Ureter (tissue), 1 donor: ENCODE data around the gene GALNT7. TPM values are rescaled to one million over a fixed set of nuclear protein-coding genes. Genes with fewer than 3 reads are reported as not detected.

Experiments used
- DNase-seq: peaks from one replicate; pipeline ENCODE4 v3.0.0-alpha.2; 2020; ENCODE audit warnings: low spot score
- total RNA-seq: library from RNA; stranded (reverse); gene quantifications from one replicate; pipeline ENCODE4 v1.2.4, GENCODE V29; 2023
- donor health status: DM: yes; HTN: yes; CAD: no.

GALNT7 gene
- total RNA-seq, 1 donor from 2014 or later, result 49.7 TPM

DNA sequence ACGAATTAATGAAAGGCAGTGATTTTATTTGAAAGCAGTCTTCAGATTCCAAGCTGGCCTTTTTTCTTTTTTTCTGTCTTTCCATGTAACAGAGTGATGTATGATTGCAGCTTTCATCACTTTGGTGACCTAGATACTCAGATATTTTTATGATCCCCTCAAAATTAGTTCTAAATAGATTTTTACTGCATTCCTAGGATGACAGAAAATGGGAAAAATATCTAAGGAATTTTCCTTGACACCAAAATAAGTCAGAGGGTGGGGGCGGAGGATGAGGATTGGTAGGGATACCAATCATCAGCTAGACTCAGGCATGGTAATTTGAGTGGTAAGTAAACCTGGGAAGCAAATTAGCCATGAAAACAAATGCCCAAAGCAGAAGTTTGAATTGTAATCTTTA is 177.5 kb downstream of the GALNT7 start:
- DNase-seq, result no peak

DNA sequence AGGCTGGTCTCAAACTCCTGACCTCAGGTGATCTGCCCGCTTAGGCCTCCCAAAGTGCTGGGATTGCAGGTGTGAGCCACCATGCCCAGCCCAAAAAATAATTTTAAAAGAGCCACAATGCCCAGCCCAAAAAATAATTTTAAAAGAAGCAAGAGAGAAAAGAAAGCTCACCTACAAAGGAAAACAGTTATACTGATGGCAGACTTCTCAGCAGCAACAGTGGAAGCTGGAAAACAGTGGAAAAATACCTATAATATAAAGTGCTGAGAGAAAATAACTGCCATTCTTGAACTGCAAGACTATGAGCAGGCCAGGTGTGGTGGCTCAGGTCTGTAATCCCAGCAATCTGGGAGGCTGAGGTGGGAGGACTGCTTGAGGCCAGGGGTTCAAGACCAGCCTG is 178.9 kb downstream of the GALNT7 start:
- no peak for DNase-seq

DNA sequence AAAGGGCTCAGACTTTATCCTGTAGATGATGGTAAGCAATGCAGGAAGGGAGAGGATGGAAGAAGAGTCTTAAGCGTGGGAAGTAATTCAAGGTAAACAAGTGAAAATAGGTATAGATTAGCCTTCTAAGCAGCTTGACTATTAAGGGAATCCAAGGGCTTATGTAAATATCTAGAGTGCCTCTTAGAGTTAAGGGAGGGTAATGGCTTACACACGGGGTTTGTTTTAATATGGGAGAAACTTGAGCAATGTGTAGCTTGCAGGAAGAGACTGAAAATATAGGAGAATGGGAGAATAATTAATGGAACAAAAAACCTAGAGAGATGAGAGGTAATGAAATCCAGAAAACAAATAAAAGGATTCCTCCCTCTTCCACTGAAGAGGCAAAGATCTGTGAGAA is 189.3 kb downstream of the GALNT7 start:
- no peak for DNase-seq

- no peak for DNase-seq
Observed at GRCh38 chr4:173360587-173361221, 192.1 kb downstream of the GALNT7 start.

GRCh38 chr4:173362666-173363065 is 194.1 kb downstream of the GALNT7 start:
- DNase-seq, result no peak

- no peak for DNase-seq
Observed at GRCh38 chr4:173365359-173365996, 196.9 kb downstream of the GALNT7 start.

- no peak for DNase-seq
Observed at GRCh38 chr4:173367285-173367684, 198.7 kb downstream of the GALNT7 start.

DNA sequence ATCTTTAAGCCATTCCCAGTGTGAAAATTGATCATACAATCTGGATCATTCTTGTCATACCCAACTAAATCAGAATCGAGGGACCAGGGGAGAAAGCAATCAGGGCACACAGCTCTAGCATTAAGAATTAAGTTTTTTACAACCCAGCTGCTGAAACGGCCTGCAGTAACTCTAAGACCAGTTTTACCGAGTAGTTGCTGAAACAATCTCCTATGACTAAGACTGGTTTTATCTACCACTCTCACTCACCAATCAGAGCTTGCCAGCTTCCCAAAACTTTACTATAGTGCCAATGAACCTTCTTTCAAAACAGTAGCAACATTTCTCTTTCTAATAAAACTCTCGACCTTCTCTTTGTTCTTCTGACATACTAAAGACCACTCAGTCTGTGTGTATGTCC is 199.3 kb downstream of the GALNT7 start:
- no peak for DNase-seq

DNA sequence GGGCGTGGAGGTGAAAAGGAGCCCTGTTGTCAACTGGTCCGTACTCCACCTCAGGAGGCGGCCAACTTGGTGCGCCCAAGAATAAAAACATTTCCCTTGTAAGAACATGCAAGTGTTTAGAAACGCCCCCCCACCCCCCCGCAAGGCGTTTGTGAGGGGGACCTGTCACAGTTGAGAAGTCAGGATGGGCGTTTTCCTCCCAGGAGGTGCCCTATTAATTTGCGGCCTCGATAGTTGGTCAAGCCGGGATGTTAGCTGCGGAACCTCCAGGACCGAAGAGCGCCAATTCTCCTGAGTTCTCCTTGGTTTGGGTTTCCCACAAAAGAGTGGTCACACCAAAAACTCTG is 201.5 kb downstream of the GALNT7 start:
- peak; percentile 73 for DNase-seq

- DNase-seq, result peak; percentile 99
Observed at GRCh38 chr4:173370477-173371291, 202.1 kb downstream of the GALNT7 start, which contains the start of gene SAP30. Gene SAP30, plus strand, starts transcription at chr4:173370954. Its CDS starts 229 bp downstream, at chr4:173371183.

DNA sequence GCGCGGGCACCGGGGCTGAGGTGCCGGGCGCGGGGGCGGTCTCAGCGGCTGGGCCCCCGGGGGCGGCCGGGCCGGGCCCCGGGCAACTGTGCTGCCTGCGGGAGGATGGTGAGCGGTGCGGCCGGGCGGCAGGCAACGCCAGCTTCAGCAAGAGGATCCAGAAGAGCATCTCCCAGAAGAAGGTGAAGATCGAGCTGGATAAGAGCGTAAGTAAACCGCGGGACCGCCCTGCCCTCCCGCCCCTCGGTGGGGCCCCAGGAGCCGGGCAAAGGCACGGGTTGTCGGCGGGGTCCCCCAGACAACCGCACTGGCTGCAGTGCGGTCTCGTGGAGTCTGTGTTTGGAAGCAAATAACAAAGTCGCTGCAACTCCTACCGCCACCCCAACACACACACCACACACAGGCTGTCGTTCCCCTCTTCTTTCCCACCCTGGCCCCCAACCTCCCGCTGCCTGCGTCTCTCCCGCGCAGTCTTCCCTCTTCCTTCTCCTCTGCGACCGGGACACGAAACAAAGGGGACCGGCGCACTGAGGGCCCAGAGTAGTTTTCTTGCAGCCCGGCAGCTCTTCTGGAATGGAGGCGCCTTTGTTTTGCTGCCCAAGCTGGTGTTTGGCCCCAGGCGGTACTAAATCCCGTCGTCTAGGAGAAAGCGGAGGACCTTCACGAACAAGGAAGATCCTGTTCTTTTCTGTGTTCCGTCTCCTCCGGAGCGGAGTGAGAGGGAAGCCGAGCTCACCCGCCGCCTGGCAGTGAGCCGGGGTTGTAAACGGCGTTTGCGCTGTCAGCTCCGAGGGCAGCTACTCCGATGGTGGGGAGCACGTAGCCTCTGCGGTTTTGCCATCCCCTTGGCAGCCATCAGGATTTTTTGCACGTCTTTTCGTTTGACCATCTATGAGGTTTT is 202.9 kb downstream of the GALNT7 start:
- DNase-seq, result peak; percentile 78

Other genes starting within 250 kb of the GALNT7 start
- gene HMGB2, start 165.5 kb downstream of the GALNT7 start, total RNA-seq, result 51.8 TPM
- 8.6 TPM for gene SAP30, start 202.1 kb downstream of the GALNT7 start, total RNA-seq
- gene SCRG1, start 230.3 kb downstream of the GALNT7 start, total RNA-seq, result 2.3 TPM